ENCODE results near the gene SLC22A12.

DNA sequence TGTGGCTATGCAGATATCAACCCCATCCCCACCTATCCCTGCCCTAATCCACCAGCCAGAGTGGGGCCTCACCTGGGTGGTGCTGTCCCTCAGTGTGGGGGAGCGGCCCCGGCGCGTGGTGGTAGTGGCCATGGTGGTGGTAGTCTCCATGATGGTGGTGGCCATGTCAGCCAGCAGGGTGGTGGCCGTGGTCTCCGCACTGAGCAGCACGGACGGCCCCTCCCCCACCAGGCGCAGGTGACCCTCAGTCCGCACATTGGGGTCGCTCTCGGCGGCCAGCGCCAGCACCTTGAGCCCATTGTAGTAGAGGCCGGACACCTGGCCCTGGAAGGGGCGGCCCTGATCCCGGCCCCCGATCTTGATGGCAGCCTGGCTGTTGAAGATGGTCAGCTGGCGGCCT lies 31.7 kb downstream of the SLC22A12 start:
- TF ChIP-seq, protein P1, sequence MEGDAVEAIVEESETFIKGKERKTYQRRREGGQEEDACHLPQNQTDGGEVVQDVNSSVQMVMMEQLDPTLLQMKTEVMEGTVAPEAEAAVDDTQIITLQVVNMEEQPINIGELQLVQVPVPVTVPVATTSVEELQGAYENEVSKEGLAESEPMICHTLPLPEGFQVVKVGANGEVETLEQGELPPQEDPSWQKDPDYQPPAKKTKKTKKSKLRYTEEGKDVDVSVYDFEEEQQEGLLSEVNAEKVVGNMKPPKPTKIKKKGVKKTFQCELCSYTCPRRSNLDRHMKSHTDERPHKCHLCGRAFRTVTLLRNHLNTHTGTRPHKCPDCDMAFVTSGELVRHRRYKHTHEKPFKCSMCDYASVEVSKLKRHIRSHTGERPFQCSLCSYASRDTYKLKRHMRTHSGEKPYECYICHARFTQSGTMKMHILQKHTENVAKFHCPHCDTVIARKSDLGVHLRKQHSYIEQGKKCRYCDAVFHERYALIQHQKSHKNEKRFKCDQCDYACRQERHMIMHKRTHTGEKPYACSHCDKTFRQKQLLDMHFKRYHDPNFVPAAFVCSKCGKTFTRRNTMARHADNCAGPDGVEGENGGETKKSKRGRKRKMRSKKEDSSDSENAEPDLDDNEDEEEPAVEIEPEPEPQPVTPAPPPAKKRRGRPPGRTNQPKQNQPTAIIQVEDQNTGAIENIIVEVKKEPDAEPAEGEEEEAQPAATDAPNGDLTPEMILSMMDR (IDR thresholded peaks at IDR 0.05), result no peak
- TF ChIP-seq POLR2A (IDR thresholded peaks at IDR 0.05), result no peak
